ENCODE data around the gene TBC1D13. TPM values are rescaled to one million over a fixed set of nuclear protein-coding genes. Genes with fewer than 3 reads are reported as not detected.
"Not testable (repeated sequence)": the region's sequence is repeated elsewhere in the genome, so short reads cannot be mapped to it uniquely, and the experiment has no call there.

TBC1D13 gene
- total RNA-seq, 1 donor from 2014 or later, result 22.5 TPM

DNA sequence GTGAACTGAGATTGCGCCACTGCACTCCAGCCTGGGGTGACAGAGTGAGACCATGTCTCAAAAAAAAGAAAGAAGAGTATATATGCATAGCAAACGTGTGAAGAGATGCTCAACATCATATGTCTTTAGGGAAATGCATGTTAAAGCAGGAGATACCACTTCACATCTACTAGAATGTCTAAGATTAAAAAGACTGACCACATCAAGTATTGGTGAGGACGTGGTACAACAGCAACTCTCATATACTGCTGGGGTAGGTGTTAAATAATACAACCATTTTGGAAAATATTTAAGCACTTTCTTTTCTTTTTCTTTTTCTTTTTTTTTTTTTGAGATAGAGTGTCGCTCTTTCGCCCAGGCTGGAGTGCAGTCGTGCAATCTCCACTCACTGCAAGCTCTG is 1.6 kb upstream of the TBC1D13 start:
- no peak for DNase-seq (ENCODE audit: low read depth)

DNA sequence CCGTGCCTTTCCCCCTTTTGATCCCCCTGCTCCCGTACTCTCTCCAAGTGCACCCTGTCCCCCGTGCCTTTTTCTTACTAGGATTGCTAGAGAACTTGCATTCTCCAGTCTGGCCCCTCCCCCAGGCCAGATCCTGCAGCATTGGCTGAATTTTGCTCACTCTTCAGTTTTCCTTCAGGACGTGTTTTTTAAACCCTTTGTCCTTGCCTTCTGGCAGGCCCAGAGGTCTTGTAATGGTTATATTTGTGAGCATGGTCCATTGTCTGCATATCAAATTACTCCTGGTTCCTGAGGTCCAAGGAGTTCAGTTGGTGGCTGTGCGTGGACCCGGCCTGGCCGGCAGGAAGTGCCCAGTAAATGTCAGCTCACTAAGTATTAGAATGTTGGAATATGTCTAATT is 606 bp downstream of the TBC1D13 start:
- no peak for DNase-seq (ENCODE audit: low read depth)

- DNase-seq (ENCODE audit: low read depth), result no peak
Measured at GRCh38 chr9:128788445-128788844, 1.4 kb downstream of the TBC1D13 start.

DNA sequence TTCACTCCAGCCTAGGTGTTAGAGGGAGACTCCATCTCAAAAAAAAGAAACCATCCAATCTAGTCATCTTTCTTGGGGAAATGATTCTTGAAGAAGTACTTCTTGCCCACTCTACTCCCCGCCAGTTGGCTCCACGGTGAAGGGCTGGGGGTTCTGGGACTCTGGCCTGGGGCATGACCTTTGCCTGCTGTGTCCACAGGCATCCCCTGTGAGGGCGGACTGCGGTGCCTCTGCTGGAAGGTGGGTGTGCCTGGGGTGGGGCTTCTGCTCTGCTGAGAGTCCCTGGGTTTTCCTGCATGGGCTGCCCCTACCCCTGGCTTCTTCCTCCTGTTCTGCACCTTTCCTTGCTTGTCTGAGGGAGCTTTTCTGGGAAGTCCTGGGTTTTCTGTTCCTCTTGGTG is 3.5 kb downstream of the TBC1D13 start:
- DNase-seq (ENCODE audit: low read depth), result no peak

DNA sequence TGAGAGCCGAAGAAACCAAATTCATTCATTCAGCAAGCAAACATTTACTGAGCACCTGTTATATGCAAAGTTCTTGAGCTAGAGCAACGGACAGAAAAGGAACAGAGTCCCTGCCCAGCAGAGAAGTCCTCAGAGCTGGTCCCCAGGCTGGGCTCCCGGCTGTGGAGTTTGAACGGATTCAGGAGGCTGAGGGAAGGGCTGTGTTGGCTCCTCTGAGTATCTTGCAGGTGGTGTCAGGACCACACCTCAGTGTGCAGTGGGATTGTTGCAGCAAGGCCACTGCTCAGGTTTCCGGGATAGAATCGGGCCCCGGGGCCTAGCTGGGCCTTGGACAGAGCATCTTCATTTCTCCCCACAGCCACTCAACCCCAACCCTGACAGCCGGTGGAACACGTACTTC is 5.1 kb downstream of the TBC1D13 start:
- DNase-seq (ENCODE audit: low read depth), result no peak

GRCh38 chr9:128792978-128793686 is 6.1 kb downstream of the TBC1D13 start:
- DNase-seq (ENCODE audit: low read depth), result no peak

- not testable (repeated sequence) for DNase-seq (ENCODE audit: low read depth)
Measured at GRCh38 chr9:128794961-128795360, 7.9 kb downstream of the TBC1D13 start.

DNA sequence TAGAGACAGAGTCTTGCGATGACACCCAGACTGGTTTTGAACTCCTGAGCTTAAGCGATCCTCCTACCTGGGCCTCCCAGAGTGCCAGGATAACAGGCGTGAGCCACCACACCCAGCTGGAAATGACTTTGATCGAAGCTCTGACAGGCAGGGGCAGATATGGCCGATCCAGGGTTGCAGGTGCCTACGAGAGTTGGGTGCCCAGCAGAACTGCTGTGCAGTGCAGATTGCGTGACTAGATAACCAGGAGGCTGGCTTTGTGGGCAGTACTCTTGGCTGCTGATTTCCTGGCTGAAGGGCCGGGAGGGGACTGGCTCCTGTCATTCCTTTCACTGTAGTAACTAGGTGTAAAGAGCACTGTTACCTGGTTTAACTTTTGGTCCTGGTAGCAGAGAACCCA is 11.8 kb downstream of the TBC1D13 start:
- no peak for DNase-seq (ENCODE audit: low read depth)

DNA sequence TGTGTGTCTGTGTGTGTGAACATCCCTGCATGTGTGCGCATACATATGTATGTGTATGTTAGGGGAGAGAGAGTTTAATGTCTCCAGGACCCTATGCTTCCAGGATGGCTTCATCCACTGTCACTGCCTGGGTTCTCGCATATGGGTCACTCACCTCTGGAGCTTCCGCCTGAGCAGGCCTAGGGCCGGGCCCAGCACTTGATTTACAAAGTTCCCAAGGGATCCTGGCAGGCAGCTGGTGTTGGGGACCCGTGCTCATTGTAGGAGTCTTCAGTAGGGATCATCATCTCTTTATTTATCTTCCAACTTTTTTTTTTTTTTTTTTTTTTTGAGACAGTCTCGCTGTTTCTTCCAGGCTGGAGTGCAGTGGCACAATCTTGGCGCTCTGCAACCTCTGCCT is 13.0 kb downstream of the TBC1D13 start:
- no peak for DNase-seq (ENCODE audit: low read depth)

DNA sequence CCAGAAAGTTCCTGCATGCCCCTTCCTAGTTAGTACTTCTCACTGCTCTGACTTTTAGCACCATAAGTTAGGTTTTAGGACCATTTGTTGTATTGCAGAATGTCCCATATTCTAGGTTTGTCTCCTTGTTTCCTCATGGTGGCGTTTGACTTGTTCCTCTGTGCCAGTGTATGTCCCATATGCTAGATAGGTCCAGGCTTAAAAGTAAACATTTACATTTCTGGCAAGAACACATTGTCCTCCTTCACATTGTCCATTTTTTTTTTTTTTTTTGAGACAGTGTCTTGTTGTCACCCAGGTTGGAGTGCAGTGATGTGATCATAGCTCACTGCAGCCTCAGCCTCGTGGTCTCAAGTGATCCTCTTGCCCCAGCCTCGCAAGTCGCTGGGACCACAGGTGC is 15.4 kb downstream of the TBC1D13 start:
- no peak for DNase-seq (ENCODE audit: low read depth)

GRCh38 chr9:128805661-128806060 is 18.6 kb downstream of the TBC1D13 start:
- DNase-seq (ENCODE audit: low read depth), result no peak

- DNase-seq (ENCODE audit: low read depth), result no peak
Measured at GRCh38 chr9:128807827-128808226, 20.8 kb downstream of the TBC1D13 start.

- no peak for DNase-seq (ENCODE audit: low read depth)
Measured at GRCh38 chr9:128808543-128808942, 21.5 kb downstream of the TBC1D13 start.

GRCh38 chr9:128809036-128809599 is 22.1 kb downstream of the TBC1D13 start:
- no peak for DNase-seq (ENCODE audit: low read depth)

DNA sequence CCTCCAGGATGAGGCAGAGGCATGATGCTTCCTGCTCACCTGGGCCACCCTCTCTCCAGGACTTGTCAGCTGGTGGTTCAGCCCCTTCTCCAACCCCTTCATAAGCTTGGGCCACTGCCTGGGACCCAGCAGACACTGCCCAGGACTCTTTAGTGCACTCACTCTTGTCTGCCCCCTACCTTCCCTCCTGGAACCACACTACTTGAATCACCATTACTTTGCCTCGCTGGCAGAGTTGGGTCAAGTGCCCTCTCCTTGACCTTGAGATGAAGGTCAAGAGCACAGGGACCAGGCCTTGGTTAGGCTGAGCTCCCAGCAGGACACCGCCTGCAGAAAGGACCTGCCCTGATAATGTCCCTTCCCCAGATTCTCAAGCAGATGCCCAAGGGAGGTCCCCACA is 22.8 kb downstream of the TBC1D13 start:
- DNase-seq (ENCODE audit: low read depth), result no peak

DNA sequence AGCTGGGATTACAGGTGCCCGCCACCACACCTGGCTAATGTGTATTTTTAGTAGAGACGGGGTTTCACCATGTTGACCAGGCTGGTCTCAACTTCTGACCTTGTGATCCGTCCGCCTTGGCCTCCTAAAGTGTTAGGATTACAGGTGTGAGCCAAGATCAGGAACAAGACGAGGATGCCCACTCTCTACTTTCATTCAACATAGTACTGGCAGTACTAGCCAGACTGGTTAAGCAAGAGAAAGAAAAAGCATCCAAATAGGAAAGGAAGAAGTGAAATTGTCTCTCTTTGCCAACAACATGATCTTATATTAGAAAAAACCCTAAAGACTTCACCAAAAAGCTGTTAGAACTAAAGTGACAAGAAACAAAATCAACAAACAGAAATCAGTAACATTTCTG is 23.8 kb downstream of the TBC1D13 start:
- DNase-seq (ENCODE audit: low read depth), result no peak

- peak; percentile 89 for DNase-seq (ENCODE audit: low read depth)
Measured at GRCh38 chr9:128818099-128818838, 31.2 kb downstream of the TBC1D13 start, which contains the start of gene ENDOG. Gene ENDOG, plus strand, starts transcription at chr9:128818500. Its CDS starts 185 bp downstream, at chr9:128818685.

- no peak for DNase-seq (ENCODE audit: low read depth)
Measured at GRCh38 chr9:128818839-128819715, 32.0 kb downstream of the TBC1D13 start.

DNA sequence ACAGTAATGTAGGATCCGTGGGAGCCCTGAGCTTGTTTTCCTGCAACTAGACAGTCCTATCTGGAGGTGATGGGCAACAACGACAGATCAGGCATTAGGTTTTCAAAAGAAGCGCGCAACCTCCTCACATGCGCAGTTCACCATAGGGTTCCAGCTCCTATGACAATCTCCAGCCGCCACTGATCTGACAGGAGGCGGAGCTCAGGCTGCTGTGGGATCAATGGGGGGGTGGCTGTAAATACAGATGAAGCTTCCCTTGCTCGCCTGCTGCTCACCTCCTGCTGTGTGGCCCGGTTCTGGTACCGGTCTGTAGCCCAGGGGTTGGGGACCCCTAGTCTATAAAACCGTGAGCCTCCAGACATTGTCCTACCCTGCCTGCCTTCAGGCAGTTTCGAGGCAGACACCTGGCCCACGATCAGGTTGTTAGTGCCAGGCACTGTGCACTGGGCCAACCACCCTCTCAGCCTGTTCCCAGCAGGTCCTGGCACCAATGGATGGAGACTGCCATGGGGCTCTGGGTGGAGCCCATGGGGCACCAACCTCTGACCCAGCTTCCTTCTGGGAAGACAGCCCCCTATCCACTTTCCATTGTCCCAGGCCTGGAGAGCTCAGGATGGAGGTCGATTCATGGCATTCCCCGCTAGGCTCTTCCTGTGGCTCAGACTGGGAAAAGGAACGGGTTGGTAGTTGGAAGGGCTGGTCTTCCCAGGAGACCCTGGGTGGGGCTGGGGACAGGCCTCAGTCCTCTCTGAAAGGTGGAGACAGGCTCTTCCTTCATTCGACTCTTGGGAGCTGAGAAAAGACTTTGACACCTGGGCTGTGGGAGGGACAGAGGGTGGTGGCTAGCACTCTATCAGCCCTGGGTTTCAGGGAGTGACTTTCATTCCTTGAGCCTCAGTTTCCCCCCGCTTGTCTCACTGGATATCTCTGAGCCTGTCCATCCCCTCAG is 32.9 kb downstream of the TBC1D13 start:
- no peak for DNase-seq (ENCODE audit: low read depth)

GRCh38 chr9:128820665-128821583 is 33.9 kb downstream of the TBC1D13 start:
- DNase-seq (ENCODE audit: low read depth), result no peak

All from renal cortical epithelial cell (primary cell).